Activated T-helper 9 cell treated with anti-CD3 and anti-CD28 coated beads, Interleukin-2, amount 50 U/mL, for 16 hours (primary cell): ENCODE measurements around the gene TTC14.
"Not testable (repeated sequence)": the region's sequence is repeated elsewhere in the genome, so short reads cannot be mapped to it uniquely, and the experiment has no call there.

ENCODE experiments used
- DNase-seq: peaks from one replicate; pipeline ENCODE4 v3.0.0-alpha.2; 2020; ENCODE audit warnings: low read depth

Gene TTC14, protein sequence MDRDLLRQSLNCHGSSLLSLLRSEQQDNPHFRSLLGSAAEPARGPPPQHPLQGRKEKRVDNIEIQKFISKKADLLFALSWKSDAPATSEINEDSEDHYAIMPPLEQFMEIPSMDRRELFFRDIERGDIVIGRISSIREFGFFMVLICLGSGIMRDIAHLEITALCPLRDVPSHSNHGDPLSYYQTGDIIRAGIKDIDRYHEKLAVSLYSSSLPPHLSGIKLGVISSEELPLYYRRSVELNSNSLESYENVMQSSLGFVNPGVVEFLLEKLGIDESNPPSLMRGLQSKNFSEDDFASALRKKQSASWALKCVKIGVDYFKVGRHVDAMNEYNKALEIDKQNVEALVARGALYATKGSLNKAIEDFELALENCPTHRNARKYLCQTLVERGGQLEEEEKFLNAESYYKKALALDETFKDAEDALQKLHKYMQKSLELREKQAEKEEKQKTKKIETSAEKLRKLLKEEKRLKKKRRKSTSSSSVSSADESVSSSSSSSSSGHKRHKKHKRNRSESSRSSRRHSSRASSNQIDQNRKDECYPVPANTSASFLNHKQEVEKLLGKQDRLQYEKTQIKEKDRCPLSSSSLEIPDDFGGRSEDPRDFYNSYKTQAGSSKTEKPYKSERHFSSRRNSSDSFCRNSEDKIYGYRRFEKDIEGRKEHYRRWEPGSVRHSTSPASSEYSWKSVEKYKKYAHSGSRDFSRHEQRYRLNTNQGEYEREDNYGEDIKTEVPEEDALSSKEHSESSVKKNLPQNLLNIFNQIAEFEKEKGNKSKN

DNA sequence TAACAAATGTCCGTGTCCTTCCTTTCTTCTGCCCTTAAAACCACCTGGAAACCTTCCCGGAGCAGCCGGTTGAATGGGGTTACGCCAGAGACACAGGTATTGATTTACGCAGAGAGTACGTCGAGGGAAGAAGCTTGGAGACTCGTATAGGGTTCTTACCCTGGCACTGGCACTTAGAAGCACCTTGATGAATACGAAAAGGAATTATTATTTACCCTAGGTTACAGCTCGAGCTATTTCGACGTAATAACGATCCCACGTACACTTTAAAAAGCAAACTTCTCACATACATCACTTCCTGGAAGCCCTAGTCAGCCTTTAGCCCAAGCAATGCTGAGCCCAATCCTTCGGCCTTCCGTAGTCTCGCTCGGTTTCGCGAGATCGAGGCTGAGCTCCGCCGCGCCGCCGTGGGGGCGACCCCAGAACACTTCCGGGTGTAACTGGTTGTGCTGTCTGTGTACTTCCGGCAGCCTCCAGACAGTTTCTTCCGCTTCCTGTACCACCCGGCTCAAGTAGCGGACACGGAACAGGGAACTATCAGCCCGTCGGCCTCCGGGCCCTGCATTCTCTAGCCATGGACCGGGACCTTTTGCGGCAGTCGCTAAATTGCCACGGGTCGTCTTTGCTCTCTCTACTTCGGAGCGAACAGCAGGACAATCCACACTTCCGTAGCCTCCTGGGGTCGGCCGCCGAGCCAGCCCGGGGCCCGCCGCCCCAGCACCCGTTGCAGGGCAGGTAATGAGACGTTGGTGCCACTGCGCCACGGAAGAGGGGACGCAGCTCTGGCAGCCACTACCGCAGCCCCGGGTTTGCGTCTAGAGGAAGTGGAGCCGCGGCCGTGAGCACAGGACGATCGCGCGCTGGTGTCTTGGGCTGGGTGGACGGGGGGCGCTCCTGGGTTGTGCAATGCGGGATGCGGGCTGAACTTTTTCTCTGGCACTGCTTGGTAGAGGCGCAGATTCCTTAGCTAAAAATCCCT, at the start of gene TTC14:
TTC14 (plus strand) TSS at position 476 of the 979 bp plus-strand sequence; CDS start at position 575, 99 bp downstream.
- peak; percentile 88 for DNase-seq

DNA sequence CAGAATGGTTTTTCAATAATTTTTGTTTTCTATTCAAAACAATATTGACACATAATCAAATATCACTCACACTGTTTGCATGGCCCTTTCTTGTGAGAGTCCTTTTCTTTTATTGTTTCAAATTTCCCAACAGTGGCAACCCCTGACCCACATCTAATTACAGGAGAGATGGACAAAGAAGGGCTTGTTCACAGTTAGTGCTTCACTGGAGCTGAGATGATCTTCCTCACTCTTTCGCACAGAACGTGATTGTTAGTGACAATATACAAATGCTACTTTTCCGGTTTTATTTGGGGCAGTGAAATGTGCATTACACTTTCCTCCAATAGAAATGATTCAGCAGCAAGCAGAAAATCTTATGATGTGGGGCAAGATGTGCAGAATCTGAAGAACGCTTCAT, 38.6 kb upstream of the TTC14 start:
- no peak for DNase-seq

DNA sequence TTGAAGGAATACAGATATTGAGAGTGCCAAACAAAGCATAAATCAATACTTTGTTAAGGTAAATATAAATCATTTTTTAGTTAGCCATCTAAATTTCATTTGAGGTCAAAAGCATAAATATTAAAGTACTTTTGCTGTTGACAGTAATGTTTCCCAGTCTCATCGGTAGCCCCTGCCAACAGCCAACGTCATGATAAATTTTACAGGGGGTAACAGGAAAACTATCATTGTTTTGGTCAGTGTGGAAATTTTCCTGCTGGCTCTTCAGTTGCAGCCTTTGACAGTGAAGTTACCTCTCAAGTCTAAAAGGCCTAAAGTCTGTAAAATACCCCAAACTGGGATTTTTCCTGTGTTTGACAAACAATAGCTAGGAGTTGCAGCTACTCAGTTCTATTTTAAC, 37.3 kb upstream of the TTC14 start:
- DNase-seq: no peak

DNA sequence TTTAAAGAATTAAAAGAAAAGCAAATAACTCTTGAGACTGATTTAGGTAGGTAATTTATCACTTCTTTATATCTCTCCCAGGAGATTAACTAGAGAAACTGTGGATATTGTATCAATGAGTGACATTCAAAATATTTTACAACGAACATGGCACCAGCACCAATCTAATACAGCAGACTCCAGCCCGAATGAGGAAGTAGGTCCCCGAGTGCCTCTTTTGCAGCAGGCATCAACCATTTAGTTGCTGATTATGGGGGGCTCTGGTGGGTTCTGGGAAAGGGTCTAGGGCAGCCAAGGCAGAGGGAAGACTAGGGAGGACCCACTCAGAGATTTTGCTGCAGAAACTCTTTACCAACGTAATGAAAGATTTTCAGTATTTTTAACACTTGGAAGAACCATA, 31.7 kb upstream of the TTC14 start:
- no peak for DNase-seq

DNA sequence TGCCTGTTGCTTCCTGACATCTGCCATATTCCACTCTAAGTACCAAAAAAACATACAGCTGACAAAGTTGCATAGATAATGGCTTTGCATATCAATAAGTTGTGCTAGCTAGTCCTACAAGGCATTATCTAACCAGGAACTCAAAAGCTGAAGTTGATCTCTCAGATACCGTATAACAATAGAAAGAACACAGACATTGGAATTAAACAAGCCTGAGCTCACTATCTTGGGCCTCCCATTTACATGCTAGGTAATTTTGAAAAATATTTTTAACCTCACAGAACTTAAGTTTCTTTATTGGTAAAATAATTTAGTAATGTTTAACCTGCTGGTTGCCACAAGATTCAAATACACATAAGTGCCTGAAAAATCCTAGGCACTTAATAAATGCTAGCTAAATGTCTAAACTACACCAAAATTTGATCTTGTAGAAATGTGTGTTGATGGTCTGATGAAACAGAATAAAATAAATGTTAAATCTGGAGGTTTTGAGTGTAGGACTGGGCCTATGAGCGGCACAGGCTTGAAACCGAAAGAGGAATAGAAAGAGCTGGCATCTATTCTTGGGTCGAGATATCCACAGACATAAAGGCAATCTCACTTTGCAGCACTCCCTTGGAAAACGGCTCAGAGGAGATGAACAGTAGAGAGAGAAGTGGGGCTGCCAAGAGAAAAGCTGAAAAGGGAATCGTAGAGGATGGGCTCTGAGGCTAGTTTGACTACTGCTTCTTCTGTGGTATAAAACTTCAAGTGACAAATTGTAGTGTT, 29.9 kb upstream of the TTC14 start:
- no peak for DNase-seq

DNA sequence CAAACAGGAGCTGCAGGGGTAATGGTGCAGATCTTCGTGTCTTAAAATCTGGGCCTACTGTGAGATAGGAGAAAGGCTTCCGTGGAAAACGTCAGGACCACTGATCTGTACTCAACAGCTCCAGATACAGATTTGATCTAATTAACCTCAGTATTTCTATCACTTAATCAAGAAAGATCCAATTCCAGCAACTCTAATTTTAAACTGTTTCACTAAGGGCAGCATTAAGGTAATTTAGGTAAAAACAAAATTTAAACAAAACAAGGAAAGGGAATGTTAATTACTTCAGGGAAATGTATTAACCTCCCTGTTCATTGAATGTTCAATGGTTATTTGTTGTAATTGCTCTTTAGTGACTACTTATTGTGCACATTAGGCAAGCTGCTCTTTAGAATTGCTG, 26.4 kb upstream of the TTC14 start:
- DNase-seq: no peak

DNA sequence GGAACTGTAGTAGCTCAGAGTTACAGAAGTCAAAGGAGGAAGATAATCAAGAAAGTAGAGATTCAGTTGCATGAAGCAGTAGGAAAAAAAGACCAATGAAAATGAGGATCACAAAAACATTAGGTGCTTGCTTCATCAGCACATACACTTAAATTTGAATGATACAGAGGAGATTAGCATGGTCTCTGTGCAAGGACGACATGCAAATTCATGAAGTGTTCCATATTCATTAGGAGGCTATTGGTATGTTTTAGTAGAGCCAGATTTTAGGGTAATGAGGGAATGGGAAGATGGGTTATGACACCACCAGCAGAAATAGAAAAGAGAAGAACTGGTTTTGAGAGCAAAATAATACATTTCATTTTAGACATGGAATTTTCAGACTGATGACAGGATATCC, 21.0 kb upstream of the TTC14 start:
- no peak for DNase-seq

DNA sequence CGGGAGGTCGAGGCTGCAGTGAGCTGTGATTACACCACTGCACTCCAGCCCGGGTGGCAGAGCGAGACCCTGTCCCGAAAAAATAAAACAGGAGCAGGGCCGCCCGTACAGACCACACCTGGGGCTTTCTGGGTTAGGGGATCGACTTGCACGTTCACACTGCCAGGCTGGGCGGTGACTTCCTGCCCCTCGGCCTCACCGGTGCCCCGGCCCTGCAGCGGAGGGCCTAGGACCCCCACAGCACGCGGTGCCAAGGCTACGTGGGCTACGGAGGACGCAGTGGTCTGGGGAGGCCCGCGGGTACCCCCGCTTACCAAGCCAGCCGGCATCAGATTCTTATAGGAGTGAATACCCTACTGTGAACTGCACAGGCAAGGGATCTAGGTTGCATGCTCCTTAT, 11.6 kb upstream of the TTC14 start:
- no peak for DNase-seq

DNA sequence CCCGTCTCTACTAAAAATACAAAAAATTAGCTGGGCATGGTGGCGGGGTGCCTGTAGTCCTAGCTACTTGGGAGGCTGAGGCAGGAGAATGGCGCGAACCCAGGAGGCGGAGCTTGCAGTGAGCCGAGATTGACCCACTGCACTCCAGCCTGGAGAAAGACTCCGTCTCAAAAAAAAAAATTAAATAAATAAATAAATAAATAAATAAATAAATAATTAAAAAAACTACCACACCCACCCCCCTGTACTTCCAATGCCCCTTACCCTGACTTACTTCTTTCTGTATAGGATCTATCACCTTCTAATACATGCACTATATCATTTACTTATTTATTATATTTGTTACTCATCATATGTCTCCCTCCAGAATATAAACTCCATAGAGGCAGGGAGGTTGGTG, 8.3 kb upstream of the TTC14 start:
- not testable (repeated sequence) for DNase-seq

DNA sequence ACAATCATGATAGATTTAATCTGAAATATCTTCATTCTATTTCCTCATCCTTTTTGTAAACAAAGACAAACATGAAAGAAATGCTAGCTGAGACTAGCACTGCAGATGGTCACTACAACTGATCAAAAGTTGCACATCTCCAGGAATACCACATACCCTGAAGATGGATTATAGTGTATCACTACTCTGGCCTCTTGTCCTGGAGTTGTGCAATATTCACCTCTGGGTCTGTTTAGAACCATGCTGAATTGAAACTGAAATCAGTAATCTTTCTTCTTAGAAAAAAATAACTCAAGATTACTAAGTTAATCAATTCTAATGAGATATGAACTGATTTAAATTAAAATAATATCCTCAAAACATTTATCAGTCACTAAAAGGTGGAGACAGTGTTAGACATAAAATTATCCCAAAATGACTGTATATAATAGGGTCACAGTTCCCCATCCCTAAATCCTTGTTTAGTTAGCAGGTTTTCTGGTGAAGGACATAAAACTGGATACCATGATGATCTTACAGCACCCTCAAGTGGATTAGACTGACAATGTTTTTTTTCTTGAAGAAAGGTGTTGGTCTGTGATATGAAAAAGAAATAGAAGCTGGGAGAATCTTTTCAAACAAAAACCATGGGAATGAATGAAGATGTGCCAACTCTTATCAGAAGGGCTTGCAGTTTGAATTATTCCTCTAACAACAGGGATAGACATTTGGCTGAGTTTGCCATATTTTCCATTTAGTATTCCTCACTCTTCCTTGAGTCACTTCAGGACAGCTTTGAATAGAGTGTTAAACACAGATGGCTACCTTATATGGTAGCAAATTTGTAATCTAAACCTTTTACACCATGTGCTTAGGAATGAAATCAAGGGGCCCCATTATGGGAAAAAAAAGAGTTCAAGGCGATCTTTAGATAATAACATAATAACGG, 7.1 kb upstream of the TTC14 start:
- no peak for DNase-seq

DNA sequence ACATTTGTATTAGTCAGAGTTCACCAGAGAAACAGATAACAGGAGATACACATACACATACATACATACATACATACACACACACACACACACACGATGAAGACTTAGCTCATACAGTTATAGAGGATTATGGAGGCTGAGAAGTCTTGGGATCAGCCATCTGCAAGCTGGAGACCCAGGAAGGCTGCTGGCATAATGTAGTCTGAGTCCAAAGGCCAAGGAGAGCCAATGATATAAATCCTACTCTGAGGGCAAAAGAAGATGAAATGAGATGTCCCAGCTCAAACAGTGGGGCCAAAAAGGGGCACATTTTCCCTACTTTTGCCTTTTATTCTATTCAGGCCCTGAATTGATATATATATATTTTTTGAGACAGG, 6.4 kb upstream of the TTC14 start:
- DNase-seq: no peak

DNA sequence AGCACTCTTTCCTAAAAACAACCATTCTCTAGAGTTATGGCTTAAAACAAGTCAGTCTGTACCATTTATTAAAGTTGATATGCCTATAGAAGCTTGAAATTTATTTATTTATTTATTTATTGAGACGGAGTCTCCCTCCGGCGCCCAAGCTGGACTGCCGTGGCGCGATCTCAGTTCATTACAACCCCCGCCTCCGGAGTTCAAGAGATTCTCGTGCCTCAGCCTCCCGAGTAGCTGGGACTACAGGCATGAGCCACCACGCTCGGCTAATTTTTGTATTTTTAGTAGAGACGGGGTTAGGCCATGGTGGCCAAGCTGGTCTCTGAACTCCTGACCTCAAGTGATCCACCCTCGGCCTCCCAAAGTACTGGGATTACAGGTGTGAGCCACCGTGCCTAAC, 1.5 kb upstream of the TTC14 start:
- no peak for DNase-seq

DNA sequence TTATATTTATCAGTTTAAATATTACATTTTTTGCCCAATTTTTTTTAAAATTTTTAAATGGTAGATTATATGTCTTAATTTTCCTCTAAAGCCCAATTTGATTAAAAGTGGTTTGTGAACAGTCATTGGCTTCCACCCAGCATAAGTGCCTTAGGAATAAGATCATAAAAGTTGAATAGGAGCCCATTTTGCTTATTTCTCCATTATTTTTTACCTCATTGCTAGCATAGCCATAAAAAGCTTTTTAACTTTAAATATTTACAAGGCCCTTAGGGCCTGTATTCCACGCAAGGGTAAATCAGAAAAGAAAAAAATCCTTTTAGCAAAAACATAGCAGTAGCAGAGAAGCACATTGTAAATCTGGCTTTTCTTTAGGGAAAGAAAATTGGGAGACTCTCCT, 9.0 kb downstream of the TTC14 start:
- DNase-seq: no peak

DNA sequence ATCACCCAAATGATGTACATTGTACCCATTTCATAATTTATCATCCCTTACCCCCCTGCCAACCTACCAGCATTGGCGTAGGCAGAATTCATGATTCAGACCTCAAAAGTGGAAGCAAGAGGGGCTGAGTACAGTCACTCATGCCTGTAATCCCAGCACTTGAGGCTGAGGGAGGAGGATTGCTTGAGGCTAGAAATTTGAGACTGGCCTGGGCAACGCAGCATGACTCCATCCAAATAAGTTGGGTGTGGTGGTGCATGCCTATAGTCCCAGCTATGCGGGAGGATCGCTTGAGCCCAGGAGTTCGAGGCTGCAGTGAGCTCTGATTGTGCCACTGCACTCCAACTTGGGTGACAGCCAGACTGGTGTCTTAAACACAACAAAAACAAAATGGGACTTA, 10.4 kb downstream of the TTC14 start:
- DNase-seq: no peak

DNA sequence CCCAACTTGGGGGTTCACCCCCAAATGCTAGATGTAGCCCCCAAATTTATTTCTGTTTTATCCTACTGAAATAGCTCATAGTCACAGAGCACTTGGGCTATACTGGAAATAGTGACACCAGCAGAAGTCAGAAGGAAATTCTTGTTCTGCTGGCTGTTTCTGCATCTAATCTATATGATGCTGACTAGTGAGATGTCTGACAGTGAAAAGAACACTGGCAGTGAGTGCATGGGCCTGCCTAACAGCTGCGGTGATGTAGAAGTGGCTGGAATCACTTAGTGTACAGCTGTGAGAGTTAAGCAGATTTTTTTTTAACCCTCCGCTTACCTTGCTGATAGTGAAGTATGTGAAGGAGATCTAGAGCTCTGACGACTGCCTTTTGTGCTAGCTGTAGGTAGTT, 14.0 kb downstream of the TTC14 start:
- no peak for DNase-seq

DNA sequence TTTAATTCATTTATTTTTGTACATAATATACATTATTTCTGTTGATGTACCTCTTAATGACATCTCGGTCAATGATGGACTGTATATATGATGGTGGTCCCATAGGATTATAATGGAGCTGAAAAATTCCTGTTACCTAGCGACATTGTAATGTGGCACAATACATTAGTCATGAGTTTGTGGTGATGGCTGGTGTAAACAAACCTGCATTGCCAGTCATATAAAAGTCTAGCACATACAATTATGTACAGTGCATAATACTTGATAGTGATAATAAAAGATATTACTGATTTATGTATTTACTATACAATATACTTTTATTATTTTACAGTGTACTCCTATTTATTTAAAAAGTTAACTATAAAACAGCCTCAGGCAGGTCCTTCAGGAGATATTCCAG, 15.1 kb downstream of the TTC14 start:
- no peak for DNase-seq

DNA sequence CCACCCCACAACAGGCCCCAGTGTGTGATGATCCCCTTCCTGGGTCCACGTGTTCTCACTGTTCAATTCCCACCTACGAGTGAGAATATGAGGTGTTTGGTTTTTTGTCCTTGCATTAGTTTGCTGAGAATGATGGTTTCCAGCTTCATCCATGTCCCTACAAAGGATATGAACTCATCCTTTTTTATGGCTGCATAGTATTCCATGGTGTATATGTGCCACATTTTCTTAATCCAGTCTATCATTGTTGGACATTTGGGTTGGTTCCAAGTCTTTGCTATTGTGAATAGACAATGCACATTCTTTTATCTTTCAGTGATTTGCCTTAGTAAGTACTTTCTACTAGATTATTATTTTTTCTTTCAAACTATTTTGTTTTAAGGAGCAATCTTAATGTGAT, 16.6 kb downstream of the TTC14 start:
- not testable (repeated sequence) for DNase-seq

DNA sequence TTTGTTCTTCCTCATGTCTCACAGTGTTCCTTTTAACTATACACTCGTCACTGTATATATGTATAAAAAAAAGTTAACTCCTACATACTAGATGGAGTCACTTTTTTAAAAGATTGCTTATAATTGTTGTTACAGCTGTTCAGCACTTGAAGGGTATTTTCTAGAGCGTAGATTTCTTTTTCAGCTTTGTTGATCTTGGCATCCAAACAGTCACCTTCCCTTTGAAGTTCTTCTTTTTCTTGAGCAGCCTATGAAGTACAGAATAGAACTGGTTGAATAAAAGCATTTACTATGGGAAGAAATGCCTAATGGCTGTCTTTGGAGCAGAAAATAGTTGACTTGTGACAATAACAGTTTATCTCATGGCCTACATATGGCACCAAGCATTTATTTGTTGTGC, 17.8 kb downstream of the TTC14 start:
- no peak for DNase-seq

DNA sequence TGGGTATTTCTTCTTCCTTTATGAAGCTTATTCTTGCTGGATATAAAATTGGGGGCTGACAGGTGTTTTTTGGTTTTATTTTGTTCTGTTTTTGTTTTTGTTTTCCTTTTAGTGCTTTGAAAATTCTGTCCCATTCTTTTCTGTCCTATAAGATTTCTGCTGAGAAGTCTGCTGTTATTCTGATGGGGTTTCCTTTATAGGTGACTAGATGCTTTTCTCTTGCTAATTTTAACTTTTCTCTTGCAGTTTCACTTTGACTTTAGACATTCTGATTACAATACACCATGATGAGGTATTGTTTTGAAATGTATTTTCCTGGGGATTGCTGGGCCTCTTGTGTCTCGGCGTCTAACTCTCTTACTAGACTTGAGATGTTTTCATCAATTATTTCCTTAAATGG, 22.8 kb downstream of the TTC14 start:
- no peak for DNase-seq

DNA sequence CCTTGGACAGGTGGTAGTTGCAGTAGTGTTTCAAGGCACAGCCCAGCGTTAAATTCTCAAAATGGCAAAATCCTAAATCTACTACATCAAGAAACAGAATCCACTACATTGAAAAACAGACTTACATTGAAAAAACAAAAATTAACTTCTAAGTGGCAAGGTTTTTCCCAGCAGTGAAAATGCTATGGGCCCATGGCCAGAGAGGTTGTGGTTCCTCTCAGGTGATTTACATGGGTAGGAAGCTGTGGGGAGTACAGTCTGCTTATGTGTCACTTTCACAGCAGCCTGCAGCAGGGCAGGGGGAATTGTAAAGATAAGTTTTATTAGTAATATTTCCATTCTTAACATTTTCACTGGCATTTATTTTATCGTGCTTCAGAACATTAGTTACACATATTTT, 24.9 kb downstream of the TTC14 start:
- no peak for DNase-seq

DNA sequence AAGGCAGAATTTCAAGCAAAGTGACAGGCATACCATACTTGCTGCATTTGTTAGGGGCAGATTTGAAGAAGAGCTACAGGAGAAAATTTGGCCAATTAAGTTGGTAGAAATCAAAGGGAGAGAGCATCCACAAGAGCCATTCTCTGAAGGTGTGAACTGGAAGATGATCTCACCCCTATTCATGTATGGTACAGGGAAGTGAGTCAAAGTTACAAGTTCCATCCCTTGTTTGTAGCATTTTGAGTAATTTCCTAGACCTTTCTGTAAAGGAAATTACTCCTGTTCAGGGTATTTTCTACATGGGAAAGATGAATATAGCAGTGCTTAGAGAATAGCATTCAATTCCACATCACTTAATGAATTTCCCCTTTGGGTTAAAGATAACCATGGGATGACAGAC, 28.4 kb downstream of the TTC14 start:
- DNase-seq: no peak
